SK-N-SH (cell line): ENCODE data around the gene THBS1.

Source experiments
- EZH2phosphoT487 ChIP-seq: fragments of 200-600 bp; sonication (generic); IDR thresholded peaks from 2 replicates; pipeline ENCODE4 v1.6.1; 2017; ENCODE audit warnings: low read depth, mixed run types, mild to moderate bottlenecking, antibody characterized with exemption, moderate library complexity, borderline replicate concordance
- GATA2 ChIP-seq: sonication (generic); formaldehyde crosslinking; IDR thresholded peaks from 2 replicates; pipeline ENCODE4 v1.5.0; 2020; ENCODE audit warnings: mild to moderate bottlenecking, missing genetic modification reagents
- MXI1 ChIP-seq: IDR thresholded peaks from 2 replicates; pipeline ENCODE4 v1.6.1; 2012; ENCODE audit warnings: mild to moderate bottlenecking, low read depth, low read length, improper control_type of control experiment
- POLR2AphosphoS5 ChIP-seq: IDR thresholded peaks from 2 replicates; pipeline ENCODE4 v1.6.1; 2012; ENCODE audit warnings: low read depth, low read length
- RCOR1 ChIP-seq: fragments of 150-350 bp; IDR thresholded peaks from 2 replicates; pipeline ENCODE4 v1.6.1; 2017; ENCODE audit warnings: antibody characterized with exemption, low read length
- YY1 ChIP-seq: IDR thresholded peaks from 2 replicates; pipeline ENCODE4 v1.4.0; 2012; ENCODE audit warnings: low read depth, mild to moderate bottlenecking
- TF ChIP-seq, protein P1 (sequence below): fragments of 200-600 bp; sonication (generic); IDR thresholded peaks from 2 replicates; pipeline ENCODE4 v1.6.1; 2017; ENCODE audit warnings: antibody characterized with exemption, mild to moderate bottlenecking, moderate library complexity
- TF ChIP-seq, protein P2 (sequence below): IDR thresholded peaks from 2 replicates; pipeline ENCODE4 v1.6.1; 2012; ENCODE audit warnings: mild to moderate bottlenecking, low read depth, low read length, moderate library complexity

DNA sequence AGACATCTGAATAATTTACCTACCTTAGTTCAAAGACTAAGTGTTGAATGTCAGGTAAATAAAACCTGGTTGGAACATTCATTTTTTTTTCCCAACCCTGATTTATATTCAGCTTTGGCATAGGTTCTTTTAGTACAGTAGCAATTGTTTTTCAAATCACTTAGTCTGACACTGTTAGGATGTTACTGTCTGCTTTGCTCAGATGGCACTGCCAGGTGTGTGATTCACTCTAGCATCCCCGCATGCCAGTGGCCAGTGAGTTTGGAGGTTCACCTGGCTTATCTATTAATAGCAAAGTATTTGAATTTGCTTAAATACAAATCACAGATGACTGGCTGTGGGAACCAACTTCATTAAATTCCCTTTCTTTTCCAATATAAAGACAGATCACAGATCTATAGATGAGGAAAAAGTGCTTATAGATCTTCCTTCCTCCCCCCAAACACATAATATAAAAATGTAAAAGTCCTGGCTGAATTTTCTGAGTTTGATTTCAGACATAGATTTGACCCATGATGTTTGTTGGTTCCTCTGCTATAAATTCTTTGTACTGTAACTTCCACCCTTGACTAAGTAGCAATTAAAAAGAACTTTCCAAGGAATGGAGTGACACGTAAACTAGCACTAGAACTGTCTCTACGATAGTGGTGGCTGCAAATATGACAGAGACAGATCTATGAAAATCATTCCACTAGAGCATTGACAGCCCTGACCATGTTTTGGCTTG, 3.9 kb downstream of the THBS1 start:
- TF ChIP-seq, protein P1, sequence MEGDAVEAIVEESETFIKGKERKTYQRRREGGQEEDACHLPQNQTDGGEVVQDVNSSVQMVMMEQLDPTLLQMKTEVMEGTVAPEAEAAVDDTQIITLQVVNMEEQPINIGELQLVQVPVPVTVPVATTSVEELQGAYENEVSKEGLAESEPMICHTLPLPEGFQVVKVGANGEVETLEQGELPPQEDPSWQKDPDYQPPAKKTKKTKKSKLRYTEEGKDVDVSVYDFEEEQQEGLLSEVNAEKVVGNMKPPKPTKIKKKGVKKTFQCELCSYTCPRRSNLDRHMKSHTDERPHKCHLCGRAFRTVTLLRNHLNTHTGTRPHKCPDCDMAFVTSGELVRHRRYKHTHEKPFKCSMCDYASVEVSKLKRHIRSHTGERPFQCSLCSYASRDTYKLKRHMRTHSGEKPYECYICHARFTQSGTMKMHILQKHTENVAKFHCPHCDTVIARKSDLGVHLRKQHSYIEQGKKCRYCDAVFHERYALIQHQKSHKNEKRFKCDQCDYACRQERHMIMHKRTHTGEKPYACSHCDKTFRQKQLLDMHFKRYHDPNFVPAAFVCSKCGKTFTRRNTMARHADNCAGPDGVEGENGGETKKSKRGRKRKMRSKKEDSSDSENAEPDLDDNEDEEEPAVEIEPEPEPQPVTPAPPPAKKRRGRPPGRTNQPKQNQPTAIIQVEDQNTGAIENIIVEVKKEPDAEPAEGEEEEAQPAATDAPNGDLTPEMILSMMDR, result no peak
- TF ChIP-seq EZH2phosphoT487, result no peak
- no peak for TF ChIP-seq YY1
- TF ChIP-seq GATA2 (CRISPR knock-in tag), result no peak
- TF ChIP-seq, protein P2, sequence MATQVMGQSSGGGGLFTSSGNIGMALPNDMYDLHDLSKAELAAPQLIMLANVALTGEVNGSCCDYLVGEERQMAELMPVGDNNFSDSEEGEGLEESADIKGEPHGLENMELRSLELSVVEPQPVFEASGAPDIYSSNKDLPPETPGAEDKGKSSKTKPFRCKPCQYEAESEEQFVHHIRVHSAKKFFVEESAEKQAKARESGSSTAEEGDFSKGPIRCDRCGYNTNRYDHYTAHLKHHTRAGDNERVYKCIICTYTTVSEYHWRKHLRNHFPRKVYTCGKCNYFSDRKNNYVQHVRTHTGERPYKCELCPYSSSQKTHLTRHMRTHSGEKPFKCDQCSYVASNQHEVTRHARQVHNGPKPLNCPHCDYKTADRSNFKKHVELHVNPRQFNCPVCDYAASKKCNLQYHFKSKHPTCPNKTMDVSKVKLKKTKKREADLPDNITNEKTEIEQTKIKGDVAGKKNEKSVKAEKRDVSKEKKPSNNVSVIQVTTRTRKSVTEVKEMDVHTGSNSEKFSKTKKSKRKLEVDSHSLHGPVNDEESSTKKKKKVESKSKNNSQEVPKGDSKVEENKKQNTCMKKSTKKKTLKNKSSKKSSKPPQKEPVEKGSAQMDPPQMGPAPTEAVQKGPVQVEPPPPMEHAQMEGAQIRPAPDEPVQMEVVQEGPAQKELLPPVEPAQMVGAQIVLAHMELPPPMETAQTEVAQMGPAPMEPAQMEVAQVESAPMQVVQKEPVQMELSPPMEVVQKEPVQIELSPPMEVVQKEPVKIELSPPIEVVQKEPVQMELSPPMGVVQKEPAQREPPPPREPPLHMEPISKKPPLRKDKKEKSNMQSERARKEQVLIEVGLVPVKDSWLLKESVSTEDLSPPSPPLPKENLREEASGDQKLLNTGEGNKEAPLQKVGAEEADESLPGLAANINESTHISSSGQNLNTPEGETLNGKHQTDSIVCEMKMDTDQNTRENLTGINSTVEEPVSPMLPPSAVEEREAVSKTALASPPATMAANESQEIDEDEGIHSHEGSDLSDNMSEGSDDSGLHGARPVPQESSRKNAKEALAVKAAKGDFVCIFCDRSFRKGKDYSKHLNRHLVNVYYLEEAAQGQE, result no peak
- no peak for TF ChIP-seq POLR2AphosphoS5
- TF ChIP-seq MXI1, result no peak
- TF ChIP-seq RCOR1, result no peak
